Epidermal melanocyte (primary cell): ENCODE results near the gene KRTAP4-3.
"Not testable (repeated sequence)": the region's sequence is repeated elsewhere in the genome, so short reads cannot be mapped to it uniquely, and the experiment has no call there.

Source experiments
- DNase-seq: peaks from one replicate; pipeline ENCODE4 v3.0.0; 2011; ENCODE audit warnings: low spot score; ENCODE audit not compliant: insufficient read length

The KRTAP4-3 gene

DNA sequence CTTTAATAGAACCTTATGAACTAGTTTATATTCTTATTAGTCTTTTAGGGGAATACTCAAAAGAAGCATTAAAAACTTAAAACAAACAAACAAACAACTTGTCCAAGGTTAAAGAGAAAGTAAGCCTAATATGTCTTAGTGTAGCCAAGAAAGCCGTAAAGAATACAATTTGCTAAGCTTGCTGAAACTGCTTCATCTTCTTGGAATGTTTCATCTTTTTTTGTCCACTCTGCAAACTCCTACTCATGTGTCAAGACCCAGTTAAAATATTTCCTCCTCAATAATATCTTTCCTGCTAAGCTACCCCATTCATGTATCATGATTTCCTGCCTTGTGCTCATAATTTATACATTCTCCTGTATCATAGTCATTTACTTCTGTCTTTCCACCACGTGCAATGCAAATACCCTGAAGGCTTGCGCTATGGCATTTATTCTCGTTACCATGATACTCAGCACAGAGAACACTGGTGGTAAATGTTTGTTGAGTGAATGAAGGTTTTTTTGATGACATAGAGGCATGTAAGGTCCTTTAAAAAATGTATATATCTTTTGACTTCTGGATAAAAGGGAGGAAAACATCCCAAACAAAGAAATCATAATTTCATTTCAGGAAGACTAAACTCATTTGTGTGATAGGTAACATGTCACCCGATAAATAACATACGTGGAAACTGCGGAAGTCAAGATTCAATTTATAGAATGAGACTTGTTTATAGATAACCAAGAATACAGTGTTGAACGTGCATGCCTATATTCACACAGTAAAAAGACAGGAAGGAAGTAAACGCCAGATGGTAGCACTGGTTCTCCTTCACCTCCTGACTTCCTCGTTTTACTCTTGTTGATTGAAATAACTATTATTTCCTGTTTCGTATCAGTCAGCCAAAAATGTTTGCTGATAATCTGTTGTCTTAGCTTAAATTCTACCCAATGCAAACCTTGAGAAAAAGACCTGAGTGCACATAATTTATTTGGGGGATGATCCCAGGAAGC lies 48.0 kb downstream of the KRTAP4-3 start:
- not testable (repeated sequence) for DNase-seq

DNA sequence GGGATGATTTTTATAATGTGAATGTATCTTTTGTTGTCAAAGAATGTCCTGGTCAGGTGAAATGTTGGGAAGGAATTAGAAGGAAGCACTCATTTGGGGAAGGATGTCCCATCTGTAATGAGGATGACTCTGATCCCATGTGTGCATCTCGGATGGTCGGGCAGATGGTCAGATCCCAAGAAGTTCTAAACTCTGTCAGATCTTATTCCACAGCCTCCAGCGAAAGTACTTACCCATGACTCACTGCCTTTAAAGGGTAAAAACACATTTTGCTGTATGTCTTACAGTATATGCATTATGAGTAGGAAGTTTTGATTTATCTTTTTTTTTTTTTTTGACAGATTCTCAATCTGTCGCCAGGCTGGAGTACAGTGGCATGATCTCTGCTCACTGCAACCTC lies 49.3 kb downstream of the KRTAP4-3 start:
- DNase-seq, result no peak

DNA sequence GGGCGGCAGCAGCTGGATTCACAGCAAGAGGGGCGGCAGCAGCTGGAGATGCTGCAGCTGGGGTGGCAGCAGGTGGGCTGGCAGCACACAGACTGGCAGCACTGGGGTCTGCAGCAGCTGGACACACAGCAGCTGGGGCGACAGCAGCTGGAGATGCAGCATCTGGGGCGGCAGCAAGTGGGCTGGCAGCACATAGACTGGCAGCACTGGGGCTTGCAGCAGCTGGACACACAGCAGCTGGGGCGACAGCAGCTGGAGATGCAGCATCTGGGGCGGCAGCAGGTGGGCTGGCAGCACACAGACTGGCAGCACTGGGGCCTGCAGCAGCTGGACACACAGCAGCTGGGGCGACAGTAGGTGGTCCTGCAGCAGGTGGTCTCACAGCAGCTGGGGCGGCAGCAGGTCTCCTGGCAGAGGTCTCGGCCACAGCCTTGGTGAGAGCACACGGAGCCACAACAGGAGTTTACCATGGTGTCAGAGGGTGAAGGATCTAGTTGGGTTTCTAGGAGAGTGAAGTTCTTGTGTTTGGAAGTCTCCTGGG lies 50.1 kb downstream of the KRTAP4-3 start, which contains the start of gene KRTAP4-11:
TSS of gene KRTAP4-11 (minus strand) at position 528 of the 541 bp plus-strand sequence. CDS start at position 470, 58 bp downstream.
- DNase-seq, result not testable (repeated sequence)
